Jurkat, Clone E6-1 (cell line): ENCODE measurements around the gene ACO1.

Experiments used
- DNase-seq: peaks from one replicate; pipeline ENCODE4 v3.0.0-alpha.2; 2011; ENCODE audit warnings: low read depth, low spot score
- H3K4me3 ChIP-seq: 2 replicates; pipeline ENCODE4 v1.5.1; 2011; ENCODE audit warnings: mild to moderate bottlenecking, low read length, control low read depth, moderate library complexity

The ACO1 gene

GRCh38 chr9:32456564-32456963, 72.1 kb downstream of the ACO1 start:
- no peak overlapping the region for H3K4me3 ChIP-seq
- no peak for DNase-seq

GRCh38 chr9:32463500-32464293, 79.3 kb downstream of the ACO1 start:
- no peak overlapping the region for H3K4me3 ChIP-seq
- no peak for DNase-seq

GRCh38 chr9:32468740-32469139, 84.3 kb downstream of the ACO1 start:
- no peak for DNase-seq
- no peak overlapping the region for H3K4me3 ChIP-seq

DNA sequence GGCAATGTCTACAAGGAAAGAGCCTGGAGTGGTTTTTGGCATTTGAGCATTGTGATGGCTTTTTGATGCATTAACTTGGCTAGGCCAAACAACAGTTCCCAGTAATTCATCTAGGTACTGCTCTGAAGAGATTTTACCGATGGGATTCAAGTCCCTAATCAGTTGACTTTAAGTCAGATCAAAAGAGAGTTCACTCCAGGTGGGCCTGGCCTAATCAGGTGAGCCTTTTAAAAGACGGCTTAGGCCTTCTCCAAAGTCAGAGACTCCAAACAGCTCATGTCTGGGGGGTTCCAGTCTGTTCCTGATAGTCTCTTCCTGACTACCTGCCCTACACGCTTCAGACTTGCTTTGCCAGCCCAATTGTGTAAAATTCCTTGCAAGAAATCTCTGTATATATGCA, 87.9 kb downstream of the ACO1 start:
- no peak for DNase-seq
- no peak overlapping the region for H3K4me3 ChIP-seq

GRCh38 chr9:32483343-32483742, 98.9 kb downstream of the ACO1 start:
- H3K4me3 ChIP-seq, result no peak overlapping the region
- no peak for DNase-seq

DNA sequence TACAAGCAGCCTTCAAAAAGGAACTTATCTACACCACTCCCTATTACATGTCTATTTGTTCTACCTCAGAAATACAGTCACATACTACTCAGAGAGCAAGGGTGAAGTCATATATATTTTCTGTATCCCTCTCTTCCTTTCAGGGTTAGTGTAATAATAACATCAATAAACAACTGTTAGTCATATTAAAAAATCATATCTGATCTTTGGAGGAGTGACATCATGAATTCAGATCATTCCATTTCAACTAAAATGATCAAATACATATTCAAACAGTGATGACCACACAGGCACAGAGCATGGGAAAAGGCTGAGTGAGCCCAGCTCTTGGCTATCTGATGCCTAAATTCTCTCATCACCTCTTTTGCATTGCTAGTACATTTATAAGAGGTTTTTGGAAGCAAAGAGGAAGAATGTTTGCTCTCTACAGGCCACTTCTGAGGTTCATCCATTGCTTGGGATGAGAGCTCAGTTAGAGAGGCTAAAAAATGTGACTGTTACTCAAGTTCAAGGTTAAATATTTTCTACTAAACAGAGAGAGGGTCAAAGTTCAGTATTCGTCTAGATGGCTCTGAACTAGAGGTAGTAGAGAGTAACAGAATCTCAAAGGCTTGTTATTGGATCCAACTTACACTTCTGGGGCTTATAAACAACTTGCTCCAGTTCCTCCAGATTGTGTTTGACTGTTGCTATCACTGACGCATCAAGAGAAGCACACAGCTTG, 102.6 kb downstream of the ACO1 start:
- no peak for DNase-seq
- H3K4me3 ChIP-seq, result no peak overlapping the region

- H3K4me3 ChIP-seq, result no peak overlapping the region
- no peak for DNase-seq
Measured at GRCh38 chr9:32487981-32488380, 103.5 kb downstream of the ACO1 start.

GRCh38 chr9:32490601-32491000, 106.2 kb downstream of the ACO1 start:
- H3K4me3 ChIP-seq, result no peak overlapping the region
- no peak for DNase-seq

DNA sequence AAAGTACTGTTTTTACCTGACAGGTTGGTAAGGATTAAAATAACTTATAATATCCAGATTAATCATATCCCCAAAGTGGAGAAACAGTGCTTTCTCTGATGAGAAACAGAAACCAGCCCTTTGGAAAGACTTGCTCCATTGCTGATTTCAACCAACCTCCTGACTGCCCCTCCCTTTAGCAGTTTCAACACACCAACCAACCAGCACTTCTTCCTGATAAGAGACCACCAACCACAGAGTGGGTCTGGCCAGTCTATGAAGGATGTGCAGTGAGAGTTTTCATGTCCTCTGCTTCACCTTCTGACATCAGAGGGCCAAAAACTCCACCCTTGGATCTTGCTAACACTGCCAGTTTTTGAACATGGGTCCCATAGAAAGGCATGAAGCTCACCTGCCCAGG, 113.5 kb downstream of the ACO1 start:
- H3K4me3 ChIP-seq, result no peak overlapping the region
- no peak for DNase-seq

- H3K4me3 ChIP-seq, result no peak overlapping the region
- no peak for DNase-seq
Measured at GRCh38 chr9:32500768-32501167, 116.3 kb downstream of the ACO1 start.

DNA sequence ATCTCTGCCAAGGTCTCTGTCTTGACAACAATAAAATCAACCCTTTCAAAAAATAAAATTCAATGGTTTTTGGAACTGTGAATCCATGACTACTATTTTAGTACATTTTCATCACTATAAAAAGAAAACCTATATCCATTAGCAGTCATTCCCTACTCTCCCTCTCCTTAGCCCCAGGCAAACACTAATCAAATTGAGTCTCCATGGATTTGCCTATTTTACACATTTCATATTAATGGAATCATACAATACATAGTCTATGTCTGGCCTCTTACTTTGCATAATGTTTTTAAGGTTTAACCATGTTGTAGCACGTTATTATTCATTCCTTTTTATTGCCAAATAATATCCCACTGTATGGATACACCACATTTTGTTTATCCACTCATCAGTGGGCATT, 117.4 kb downstream of the ACO1 start:
- H3K4me3 ChIP-seq, result no peak overlapping the region
- DNase-seq, result no peak

- no peak overlapping the region for H3K4me3 ChIP-seq
- no peak for DNase-seq
Measured at GRCh38 chr9:32502464-32502863, 118.0 kb downstream of the ACO1 start.

- H3K4me3 ChIP-seq, result no peak overlapping the region
- no peak for DNase-seq
Measured at GRCh38 chr9:32503008-32503407, 118.6 kb downstream of the ACO1 start.
